SW 1271 (cell line): ENCODE measurements around the gene EPC1.
A peak's percentile ranks its signal among the peaks of the same experiment; 100 is the strongest.
"Not testable (repeated sequence)": the region's sequence is repeated elsewhere in the genome, so short reads cannot be mapped to it uniquely, and the experiment has no call there.

Experiments used
- DNase-seq, 2 experiments: peaks; one replicate each; lab custom pipeline; 2025; lab: John Stamatoyannopoulos, UW

Gene EPC1, protein sequence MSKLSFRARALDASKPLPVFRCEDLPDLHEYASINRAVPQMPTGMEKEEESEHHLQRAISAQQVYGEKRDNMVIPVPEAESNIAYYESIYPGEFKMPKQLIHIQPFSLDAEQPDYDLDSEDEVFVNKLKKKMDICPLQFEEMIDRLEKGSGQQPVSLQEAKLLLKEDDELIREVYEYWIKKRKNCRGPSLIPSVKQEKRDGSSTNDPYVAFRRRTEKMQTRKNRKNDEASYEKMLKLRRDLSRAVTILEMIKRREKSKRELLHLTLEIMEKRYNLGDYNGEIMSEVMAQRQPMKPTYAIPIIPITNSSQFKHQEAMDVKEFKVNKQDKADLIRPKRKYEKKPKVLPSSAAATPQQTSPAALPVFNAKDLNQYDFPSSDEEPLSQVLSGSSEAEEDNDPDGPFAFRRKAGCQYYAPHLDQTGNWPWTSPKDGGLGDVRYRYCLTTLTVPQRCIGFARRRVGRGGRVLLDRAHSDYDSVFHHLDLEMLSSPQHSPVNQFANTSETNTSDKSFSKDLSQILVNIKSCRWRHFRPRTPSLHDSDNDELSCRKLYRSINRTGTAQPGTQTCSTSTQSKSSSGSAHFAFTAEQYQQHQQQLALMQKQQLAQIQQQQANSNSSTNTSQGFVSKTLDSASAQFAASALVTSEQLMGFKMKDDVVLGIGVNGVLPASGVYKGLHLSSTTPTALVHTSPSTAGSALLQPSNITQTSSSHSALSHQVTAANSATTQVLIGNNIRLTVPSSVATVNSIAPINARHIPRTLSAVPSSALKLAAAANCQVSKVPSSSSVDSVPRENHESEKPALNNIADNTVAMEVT

DNA sequence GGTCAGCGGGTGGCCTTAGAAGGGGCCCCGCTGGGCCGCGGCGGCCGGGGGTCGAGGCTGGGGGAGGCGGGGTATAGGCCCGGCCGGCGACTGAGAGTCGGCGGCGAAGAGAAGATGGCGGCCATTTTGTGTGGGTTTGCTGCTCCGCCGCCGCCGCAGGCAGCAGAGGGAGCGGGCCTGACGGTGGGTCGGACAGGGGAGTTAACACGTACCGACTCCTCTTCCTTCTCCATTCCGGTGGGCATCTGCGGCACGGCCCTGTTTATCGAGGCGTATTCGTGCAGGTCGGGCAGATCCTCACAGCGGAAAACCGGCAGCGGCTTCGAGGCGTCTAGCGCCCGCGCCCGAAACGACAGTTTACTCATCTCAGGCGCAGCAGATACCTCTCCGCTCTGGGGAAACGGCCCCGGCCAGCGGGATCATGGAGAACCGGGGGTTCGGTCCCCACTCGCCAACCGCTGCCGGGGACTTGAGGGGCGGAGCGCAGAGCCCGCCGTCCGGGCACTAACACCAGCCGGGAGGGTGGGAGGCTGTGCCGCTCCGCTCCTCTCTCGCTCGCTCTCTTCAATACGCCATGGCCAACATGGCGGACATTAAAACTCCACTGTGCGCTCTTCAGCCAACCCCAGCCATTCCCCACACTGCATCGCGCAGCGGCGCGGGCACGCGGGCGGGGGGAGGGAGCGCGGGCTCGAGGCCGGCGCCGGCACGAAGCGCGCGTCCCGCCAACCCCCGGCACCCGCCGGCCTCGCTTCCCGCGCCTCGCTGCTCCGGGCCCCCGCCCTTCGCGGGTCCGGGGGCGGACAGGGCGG lies at the start of gene EPC1:
TSS of gene EPC1 (minus strand) at position 608 of the 812 bp plus-strand sequence. CDS start at position 365, 243 bp downstream.
- DNase-seq, result peak; percentile 67 to 85

DNA sequence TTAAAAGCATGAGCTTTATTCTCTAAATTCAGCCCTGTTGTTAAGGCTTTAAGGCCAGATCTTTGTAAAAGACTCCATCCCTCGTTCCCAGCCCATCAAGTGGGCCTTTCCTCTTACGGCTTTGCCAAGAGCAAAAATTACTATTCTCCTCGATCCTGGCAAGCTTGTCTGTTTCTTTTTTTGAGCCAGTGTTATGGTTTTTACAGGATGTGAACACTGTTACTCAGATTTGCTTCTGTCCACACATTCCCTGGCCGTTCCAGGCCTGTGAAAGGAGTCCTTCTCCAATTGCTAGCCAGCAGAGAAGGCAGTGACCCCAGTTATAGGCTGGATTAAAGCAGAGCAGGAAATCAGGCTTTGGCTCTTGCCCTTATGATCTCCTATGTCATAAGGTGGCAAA lies 47.0 kb upstream of the EPC1 start:
- DNase-seq, result no peak

DNA sequence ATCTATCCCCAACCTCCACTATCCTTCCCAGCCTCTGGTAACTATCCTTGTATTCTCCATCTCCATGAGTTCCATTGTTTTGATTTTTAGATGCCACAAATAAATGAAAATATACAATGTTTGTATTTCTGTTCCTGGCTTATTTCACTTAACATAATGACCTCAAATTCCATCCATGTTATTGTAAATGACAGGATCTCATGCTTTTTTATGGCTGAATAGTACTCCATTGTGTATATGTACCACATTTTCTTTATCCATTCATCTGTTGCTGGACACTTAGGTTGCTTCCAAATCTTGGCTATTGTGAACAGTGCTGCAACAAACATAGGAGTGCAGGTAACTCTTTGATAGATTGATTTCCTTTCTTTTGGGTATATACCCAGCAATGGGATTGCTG lies 45.3 kb upstream of the EPC1 start:
- DNase-seq, result not testable (repeated sequence)

DNA sequence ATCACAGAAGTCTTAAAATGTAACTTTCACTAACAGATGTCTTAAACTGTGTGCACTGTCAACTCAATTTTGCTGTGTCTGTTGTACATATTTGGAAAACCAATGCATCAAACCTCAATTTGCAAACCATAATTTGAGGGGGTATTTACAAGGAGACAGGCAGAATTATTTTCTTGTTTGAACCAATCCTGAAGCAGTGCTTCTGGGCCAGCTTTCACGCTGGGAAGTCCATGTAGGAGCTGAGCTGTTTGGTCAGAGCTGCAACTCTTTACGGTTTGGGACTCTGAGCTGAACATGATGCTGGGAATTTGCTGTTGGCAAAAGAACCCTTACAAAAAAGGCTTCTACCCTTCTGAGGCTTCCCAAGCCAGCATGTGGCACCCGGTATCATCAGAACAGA lies 43.2 kb upstream of the EPC1 start:
- DNase-seq, result no peak

- no peak for DNase-seq
Measured at GRCh38 chr10:32388258-32389027, 41.5 kb upstream of the EPC1 start.

- no peak for DNase-seq
Measured at GRCh38 chr10:32386623-32387260, 39.8 kb upstream of the EPC1 start.

DNA sequence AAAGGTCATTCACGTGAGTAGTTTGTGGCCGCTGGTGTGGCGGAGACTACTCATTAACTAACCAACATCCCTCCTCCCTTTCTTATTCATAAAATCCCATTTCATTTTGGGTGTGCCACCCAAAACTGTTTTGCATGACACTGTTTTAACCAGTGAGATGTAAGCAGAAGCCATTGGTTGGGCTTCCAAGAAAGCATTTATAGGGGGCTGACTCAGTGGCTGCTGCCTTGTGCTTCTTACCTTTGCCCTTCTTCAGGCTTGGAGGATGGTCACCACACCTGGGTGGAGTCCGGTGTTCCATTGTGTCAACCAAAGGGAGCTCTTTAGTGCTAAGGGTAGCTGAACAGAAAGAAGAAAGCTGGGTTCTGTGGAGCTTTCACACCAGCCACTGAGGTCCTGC lies 37.2 kb upstream of the EPC1 start:
- DNase-seq, result no peak

DNA sequence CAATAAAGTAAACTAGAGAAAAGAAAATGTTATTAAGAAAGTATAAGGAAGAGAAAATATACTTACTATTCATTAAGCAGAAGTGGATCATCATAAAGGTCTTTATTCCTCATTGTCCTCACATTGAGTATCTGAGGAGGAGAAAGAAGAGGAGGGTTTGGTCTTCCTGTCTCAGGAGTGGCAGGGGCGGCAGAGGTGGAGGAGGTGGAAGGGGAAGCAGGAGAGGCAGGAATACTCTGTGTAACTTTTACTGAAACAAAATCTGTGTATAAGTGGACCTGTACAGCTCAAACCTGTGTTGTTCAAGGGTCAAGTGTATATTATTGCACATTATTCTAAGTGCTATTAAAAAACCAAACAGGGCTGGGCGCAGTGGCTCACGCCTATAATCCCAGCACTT lies 34.2 kb upstream of the EPC1 start:
- no peak for DNase-seq

- no peak for DNase-seq
Measured at GRCh38 chr10:32379950-32380551, 33.1 kb upstream of the EPC1 start.

DNA sequence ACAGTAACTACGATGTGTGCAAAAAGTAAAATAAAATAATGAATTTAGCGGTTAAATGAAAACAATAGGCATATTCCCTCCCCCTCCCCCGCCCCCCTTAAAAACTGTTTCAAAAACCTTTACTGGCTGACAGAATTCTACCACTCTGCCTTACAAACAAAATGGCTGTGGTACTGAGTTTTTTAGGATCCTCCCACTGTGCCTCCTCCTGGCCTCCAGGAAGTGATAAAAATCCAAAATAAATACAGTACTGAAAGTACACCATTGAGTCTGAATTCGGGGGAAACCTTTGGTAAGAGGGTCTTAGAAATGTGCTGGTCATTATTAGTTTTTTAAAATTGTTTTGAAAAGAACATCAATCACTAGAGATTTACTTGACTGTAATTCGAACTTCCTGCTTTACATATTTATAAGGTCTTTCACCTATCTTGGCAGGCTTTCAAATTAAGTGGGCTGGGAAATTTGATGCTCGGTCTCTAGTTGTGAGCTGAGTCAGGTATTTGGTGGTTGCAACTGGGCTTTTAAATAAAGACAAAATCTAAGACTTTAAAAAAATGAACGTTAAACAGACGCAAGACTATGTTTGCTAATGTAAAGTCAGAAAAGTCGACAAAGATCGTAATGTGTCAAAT lies 32.5 kb upstream of the EPC1 start:
- DNase-seq, result peak in 1 of 2 experiments; percentile 78

DNA sequence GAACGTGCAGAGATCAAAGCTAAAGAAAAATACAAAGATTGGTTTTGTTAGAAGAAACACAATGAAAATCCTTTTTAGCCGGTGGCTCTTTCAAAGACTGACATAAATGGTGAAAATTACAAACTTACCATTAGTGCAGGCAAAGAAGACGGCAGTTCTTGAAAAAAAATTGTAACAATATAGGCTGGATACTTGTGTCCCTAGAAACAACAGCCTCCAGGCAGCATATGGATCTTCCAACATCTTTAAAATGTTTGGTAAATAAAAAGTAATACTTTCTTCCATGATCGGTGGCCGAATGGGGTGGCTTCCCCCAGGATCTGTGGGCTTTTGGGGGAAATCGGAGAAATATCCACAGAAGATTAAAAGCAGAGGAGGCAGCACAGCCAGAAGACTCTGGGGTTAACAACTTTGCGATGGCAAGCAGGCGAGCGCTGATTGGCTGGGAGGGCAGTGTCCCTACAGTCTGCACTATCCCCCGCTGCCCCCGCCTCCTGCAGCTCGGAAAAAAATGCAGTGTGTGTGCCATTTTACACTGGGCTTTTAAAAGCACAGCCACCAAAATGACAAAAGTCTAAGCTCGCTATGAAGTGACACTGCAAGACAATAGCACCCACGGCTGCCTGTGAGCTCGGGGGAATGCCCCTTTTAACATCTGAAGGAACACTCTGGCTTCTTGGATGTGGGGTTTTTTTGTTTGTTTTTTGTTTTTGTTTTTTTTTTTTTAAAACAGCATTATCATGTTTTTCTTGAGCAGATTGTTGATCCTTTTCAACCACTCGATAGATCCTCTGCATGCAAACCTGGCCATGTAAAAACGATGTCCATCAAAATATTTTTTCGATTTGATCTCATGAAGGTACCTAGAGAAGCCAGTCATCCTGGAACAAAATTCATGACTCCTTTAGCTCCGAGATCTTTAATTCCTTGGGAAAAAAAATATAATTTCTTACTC lies 31.7 kb upstream of the EPC1 start:
- peak; percentile 85 to 90 for DNase-seq

DNA sequence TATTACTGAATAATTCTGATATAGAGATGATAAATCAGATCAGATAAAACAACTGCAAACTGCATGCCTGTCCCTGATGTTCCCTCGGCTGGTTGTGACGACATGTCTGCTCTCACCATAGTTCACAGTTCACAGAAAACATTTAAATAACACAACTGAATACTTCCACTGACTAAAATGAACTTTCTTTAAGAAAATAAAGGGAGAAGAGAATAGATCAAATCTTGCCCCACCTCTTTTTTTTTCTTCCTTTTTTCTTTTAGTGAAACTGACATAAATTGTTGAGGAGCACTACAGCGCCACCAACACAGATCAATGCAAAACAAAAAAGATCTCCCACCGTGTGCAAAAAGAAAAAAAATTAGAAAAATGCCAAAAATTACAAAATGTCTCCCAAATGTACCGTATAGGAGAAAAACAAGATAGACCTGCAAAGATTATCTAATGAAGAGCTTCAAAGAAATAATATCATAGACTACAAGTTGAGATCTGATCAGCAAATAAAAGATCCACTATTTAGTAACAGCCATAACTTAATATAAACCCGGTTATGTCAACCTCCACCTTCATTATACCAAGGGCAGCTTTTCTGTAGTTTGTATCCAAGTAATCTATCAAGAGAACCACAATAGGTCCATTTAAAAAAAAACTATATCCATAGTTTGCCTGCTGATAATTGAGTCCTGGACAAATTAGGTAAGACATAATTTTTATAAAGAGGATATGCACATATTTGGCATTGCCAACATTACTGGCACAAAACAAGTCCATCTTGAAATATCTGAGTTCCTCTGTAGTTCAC lies 30.7 kb upstream of the EPC1 start:
- peak in 1 of 2 experiments; percentile 74 for DNase-seq

- no peak for DNase-seq
Measured at GRCh38 chr10:32376771-32377170, 29.8 kb upstream of the EPC1 start.

GRCh38 chr10:32376097-32376496 lies 29.1 kb upstream of the EPC1 start:
- DNase-seq, result no peak

GRCh38 chr10:32375631-32376030 lies 28.7 kb upstream of the EPC1 start:
- DNase-seq, result no peak

- no peak for DNase-seq
Measured at GRCh38 chr10:32374605-32375004, 27.6 kb upstream of the EPC1 start.

- no peak for DNase-seq
Measured at GRCh38 chr10:32373496-32373895, 26.5 kb upstream of the EPC1 start.

DNA sequence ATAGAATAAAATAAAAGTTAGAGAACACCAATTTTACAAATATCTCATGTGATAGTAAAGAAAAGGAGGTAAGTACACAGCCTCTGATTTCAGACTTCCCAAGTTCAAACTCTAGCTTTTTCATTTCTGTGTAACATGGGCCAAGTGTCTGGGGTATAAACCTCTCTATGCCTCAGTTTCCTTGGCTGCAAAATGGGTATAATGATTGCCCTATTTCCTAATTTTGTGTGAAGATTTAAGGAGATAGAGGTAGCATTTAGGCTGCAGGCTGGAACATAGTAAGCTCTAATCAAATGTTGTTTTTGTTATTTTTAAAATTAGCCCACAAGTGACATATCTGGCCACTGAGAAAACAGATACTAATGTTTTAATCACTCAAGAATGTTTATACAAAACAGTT lies 26.1 kb upstream of the EPC1 start:
- DNase-seq, result no peak
